ENCODE measurements around the gene CIAO2A. TPM values are rescaled to one million over a fixed set of nuclear protein-coding genes. Genes with fewer than 3 reads are reported as not detected.

The CIAO2A gene
- total RNA-seq, 3 donors from 2014 or later (not counting 1 experiment from before 2014, with no cell fraction given), result 20.2 to 23.9 (median 22.9) TPM

GRCh38 chr15:64071931-64072765 lies 21.5 kb downstream of the CIAO2A start:
- Mint-ChIP-seq H3K27me3 (ENCODE audit: low read depth in 2 of 2) (no peaks in the 10 kb centered on the region), H3K4me1 (peaks cover 5 to 15% of the 10 kb centered on the region in 2 donors), H3K36me3 (no peaks in the 10 kb centered on the region), H3K9me3 (no peaks in the 10 kb centered on the region), H3K4me3 (no peak overlapping the region), H3K27ac (no peak overlapping the region)
- no peak for TF ChIP-seq CTCF (IDR thresholded peaks at IDR 0.05)
- Histone ChIP-seq H3K27me3 (ENCODE audit: control insufficient read depth, insufficient read depth, low read length) (no peaks in the 10 kb centered on the region), H3K4me1 (ENCODE audit: control insufficient read depth, insufficient read depth, low read length) (peaks cover 5% of the 10 kb centered on the region), H3K36me3 (ENCODE audit: control insufficient read depth, insufficient read depth, low read length) (peaks cover 26% of the 10 kb centered on the region), H3K4me3 (ENCODE audit: low read length) (no peak overlapping the region), H3K9me3 (ENCODE audit: control insufficient read depth, insufficient read depth, low read length) (no peaks in the 10 kb centered on the region), H3K27ac (ENCODE audit: low read length) (no peak overlapping the region)
- intact Hi-C loops (cut with micrococcal nuclease), result no loop called here
- ATAC-seq (no peak), DNase-seq (no peak)
- 98% methylated on average over 3 of the region's 4 CpGs for WGBS (ENCODE audit: insufficient coverage)

- Mint-ChIP-seq H3K4me3 (no peak overlapping the region), H3K27me3 (ENCODE audit: low read depth in 2 of 2) (no peaks in the 10 kb centered on the region), H3K4me1 (peaks cover 3 to 13% of the 10 kb centered on the region in 2 donors), H3K9me3 (no peaks in the 10 kb centered on the region), H3K27ac (no peak overlapping the region), H3K36me3 (no peaks in the 10 kb centered on the region)
- Histone ChIP-seq H3K4me1 (ENCODE audit: control insufficient read depth, insufficient read depth, low read length) (peaks cover 5% of the 10 kb centered on the region), H3K4me3 (ENCODE audit: low read length) (no peak overlapping the region), H3K27ac (ENCODE audit: low read length) (no peak overlapping the region), H3K9me3 (ENCODE audit: control insufficient read depth, insufficient read depth, low read length) (no peaks in the 10 kb centered on the region), H3K36me3 (ENCODE audit: control insufficient read depth, insufficient read depth, low read length) (peaks cover 26% of the 10 kb centered on the region), H3K27me3 (ENCODE audit: control insufficient read depth, insufficient read depth, low read length) (no peaks in the 10 kb centered on the region)
- WGBS (ENCODE audit: insufficient coverage), result 96% methylated on average over 7 of the region's 8 CpGs
- DNase-seq (no peak), ATAC-seq (no peak)
- intact Hi-C loops (cut with micrococcal nuclease), result no loop called here
- TF ChIP-seq CTCF (IDR thresholded peaks at IDR 0.05), result no peak
These were observed 22.4 kb downstream of the CIAO2A start for GRCh38 chr15:64070965-64071851.

GRCh38 chr15:64070106-64070505 lies 23.5 kb downstream of the CIAO2A start:
- Mint-ChIP-seq H3K4me1 (peaks cover 0 to 10% of the 10 kb centered on the region in 2 donors), H3K36me3 (no peaks in the 10 kb centered on the region), H3K27ac (no peak overlapping the region), H3K27me3 (ENCODE audit: low read depth in 2 of 2) (no peaks in the 10 kb centered on the region), H3K9me3 (no peaks in the 10 kb centered on the region), H3K4me3 (no peak overlapping the region)
- no peak for TF ChIP-seq CTCF (IDR thresholded peaks at IDR 0.05)
- DNase-seq (no peak), ATAC-seq (no peak)
- intact Hi-C loops (cut with micrococcal nuclease), result no loop called here
- H3K27me3 ChIP-seq (ENCODE audit: control insufficient read depth, insufficient read depth, low read length), result no peaks in the 10 kb centered on the region
- peaks cover 25% of the 10 kb centered on the region for H3K36me3 ChIP-seq (ENCODE audit: control insufficient read depth, insufficient read depth, low read length)
- H3K9me3 ChIP-seq (ENCODE audit: control insufficient read depth, insufficient read depth, low read length), result no peaks in the 10 kb centered on the region
- H3K4me1 ChIP-seq (ENCODE audit: control insufficient read depth, insufficient read depth, low read length), result peaks cover 5% of the 10 kb centered on the region
- no peak overlapping the region for H3K27ac ChIP-seq (ENCODE audit: low read length)
- H3K4me3 ChIP-seq (ENCODE audit: low read length), result no peak overlapping the region
- 98% methylated on average over 3 of the region's 3 CpGs for WGBS (ENCODE audit: insufficient coverage)

All from natural killer cell (primary cell).